MCF 10A (cell line): ENCODE results near the gene KIF21A. TPM values are rescaled to one million over a fixed set of nuclear protein-coding genes. Genes with fewer than 3 reads are reported as not detected.
A peak's percentile ranks its signal among the peaks of the same experiment; 100 is the strongest.

Experiments used
- BruUV-seq: library from RNA; stranded (reverse); fragments of 400-500 nt; replicated peaks from 2 replicates; lab custom pipeline; 2021; lab: Mats Ljungman, UMichigan
- CTCF ChIA-PET: fragments of 300-600 bp; sonication (Branson Sonifier 250); formaldehyde crosslinking; extraction: SDS; loops from one replicate; lab custom pipeline; 2021; ENCODE audit warnings: antibody characterized with exemption, inconsistent platforms; lab: Yijun Ruan, JAX
- POLR2A ChIA-PET: fragments of 300-600, 350-650 bp; sonication (Branson Sonifier 250); formaldehyde crosslinking; extraction: SDS; loops from one replicate; lab custom pipeline; 2020; ENCODE audit warnings: antibody characterized with exemption, inconsistent platforms; lab: Yijun Ruan, JAX
- DNase-seq: peaks from one replicate; pipeline ENCODE4 v3.0.0-alpha.2; 2018; ENCODE audit not compliant: unreplicated experiment
- H3K27ac Mint-ChIP-seq: one replicate; pipeline ENCODE4 v1.8.0; 2022; ENCODE audit warnings: mild to moderate bottlenecking, low read depth, mixed read lengths; ENCODE audit not compliant: unreplicated experiment
- H3K27me3 Mint-ChIP-seq: one replicate; pipeline ENCODE4 v1.8.0; 2022; ENCODE audit warnings: mixed read lengths; ENCODE audit not compliant: insufficient read depth, unreplicated experiment
- H3K36me3 Mint-ChIP-seq: one replicate; pipeline ENCODE4 v1.8.0; 2022; ENCODE audit warnings: mild to moderate bottlenecking, moderate library complexity, mixed read lengths; ENCODE audit not compliant: insufficient read depth, unreplicated experiment
- H3K4me1 Mint-ChIP-seq: one replicate; pipeline ENCODE4 v1.8.0; 2022; ENCODE audit warnings: mixed read lengths; ENCODE audit not compliant: insufficient read depth, unreplicated experiment
- H3K4me3 Mint-ChIP-seq: one replicate; pipeline ENCODE4 v1.8.0; 2022; ENCODE audit warnings: mild to moderate bottlenecking, moderate library complexity, mixed read lengths; ENCODE audit not compliant: unreplicated experiment
- H3K9me3 Mint-ChIP-seq: one replicate; pipeline ENCODE4 v1.8.0; 2022; ENCODE audit warnings: mixed read lengths; ENCODE audit not compliant: unreplicated experiment
- intact Hi-C: fragments of 100-400 bp; cut with micrococcal nuclease; formaldehyde crosslinking; loops from 2 replicates; pipeline ENCODE4 v1.14.1; 2022
- total RNA-seq: library from RNA; stranded (reverse); gene quantifications from 2 replicates; pipeline ENCODE4 v1.2.3, GENCODE V29; 2022
- TF ChIP-seq, protein P1 (sequence below): fragments of 200-600 bp; IDR thresholded peaks from one replicate; pipeline ENCODE4 v1.8.0; 2022; ENCODE audit warnings: antibody characterized with exemption, mild to moderate bottlenecking; ENCODE audit not compliant: unreplicated experiment

The KIF21A gene
- total RNA-seq, 1 experiment from 2014 or later = 53.8 TPM

DNA sequence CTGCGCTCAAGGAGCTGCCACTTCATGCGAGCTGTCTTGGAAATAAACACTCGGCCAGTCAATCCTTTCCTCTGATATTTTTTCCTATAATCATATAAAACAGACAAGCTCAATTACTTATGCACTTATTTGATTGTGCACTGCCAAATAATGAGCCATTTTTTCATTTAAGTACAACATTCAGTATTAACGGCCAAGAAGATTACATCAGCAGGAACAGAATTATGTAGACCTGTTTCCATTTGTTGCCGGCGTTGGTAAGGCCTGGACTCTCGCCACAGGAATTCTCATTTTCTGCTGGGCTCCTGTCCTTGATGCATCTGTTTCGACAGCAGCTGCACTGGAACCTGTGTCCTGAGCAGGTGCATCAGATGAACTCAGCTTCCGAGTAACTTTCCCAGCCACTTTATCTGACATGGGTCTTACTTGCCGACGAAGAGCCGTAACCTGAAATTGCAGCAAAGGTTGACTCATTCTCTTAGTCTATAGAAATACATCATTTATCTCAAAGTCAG, 110.2 kb downstream of the KIF21A start:
- no TSS peak for BruUV-seq
- Mint-ChIP-seq H3K4me1 (peaks cover 10% of the 10 kb centered on the region), H3K27ac (no peak overlapping the region), H3K4me3 (no peak overlapping the region), H3K27me3 (no peaks in the 10 kb centered on the region), H3K9me3 (no peaks in the 10 kb centered on the region), H3K36me3 (peaks cover 37% of the 10 kb centered on the region)
- intact Hi-C loops = no loop called here
- ChIA-PET CTCF (no interaction called here), POLR2A (interaction anchor here (0.6 kb wide), 2 partner anchors 15 to 746 kb away, joined by 3 to 4 read pairs; no protein-coding TSS in a partner anchor)
- DNase-seq = no peak
- TF ChIP-seq, protein P1, sequence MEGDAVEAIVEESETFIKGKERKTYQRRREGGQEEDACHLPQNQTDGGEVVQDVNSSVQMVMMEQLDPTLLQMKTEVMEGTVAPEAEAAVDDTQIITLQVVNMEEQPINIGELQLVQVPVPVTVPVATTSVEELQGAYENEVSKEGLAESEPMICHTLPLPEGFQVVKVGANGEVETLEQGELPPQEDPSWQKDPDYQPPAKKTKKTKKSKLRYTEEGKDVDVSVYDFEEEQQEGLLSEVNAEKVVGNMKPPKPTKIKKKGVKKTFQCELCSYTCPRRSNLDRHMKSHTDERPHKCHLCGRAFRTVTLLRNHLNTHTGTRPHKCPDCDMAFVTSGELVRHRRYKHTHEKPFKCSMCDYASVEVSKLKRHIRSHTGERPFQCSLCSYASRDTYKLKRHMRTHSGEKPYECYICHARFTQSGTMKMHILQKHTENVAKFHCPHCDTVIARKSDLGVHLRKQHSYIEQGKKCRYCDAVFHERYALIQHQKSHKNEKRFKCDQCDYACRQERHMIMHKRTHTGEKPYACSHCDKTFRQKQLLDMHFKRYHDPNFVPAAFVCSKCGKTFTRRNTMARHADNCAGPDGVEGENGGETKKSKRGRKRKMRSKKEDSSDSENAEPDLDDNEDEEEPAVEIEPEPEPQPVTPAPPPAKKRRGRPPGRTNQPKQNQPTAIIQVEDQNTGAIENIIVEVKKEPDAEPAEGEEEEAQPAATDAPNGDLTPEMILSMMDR = no peak

DNA sequence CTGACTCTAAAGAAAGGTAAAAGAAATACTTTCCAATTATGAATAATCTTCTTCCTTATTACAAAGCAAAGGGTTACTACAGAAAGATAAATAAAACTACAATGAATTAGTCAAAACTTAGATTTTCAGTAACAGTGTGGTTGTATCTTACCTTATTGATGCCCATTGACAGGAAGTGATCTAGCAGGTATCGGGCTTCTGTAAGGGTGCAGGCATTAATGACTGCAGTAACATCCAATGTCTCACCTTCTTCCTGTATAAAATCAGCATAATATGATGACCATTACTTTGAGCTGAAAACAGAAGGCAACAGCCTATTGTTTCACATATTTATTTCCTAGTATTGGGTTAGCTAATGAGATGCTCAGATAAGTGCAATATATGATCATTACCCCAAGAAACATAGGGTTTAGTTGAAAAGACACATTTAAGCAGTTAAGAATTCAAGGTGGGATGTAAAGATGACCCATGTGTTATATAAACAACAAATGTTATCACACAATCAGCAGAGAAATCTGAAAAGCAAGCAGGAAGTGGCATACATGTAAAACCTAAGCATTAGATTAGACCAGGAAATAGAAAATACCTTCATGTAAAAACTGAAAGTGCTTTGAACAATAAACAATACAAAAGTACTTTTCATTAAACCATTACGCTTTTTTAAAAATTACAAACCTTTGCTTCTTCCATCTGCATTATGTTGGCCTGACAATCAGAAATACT, 111.2 kb downstream of the KIF21A start:
- H3K27ac Mint-ChIP-seq = no peak overlapping the region
- peaks cover 42% of the 10 kb centered on the region for H3K36me3 Mint-ChIP-seq
- TF ChIP-seq, protein P1 = no peak
- H3K4me3 Mint-ChIP-seq = no peak overlapping the region
- intact Hi-C loops = no loop called here
- peaks cover 10% of the 10 kb centered on the region for H3K4me1 Mint-ChIP-seq
- BruUV-seq = no TSS peak
- H3K9me3 Mint-ChIP-seq = no peaks in the 10 kb centered on the region
- ChIA-PET POLR2A (no interaction called here), CTCF (interaction anchor here (0.8 kb wide), 1 partner anchor 34 kb away, joined by 4 read pairs; no protein-coding TSS in a partner anchor)
- H3K27me3 Mint-ChIP-seq = no peaks in the 10 kb centered on the region
- no peak for DNase-seq

DNA sequence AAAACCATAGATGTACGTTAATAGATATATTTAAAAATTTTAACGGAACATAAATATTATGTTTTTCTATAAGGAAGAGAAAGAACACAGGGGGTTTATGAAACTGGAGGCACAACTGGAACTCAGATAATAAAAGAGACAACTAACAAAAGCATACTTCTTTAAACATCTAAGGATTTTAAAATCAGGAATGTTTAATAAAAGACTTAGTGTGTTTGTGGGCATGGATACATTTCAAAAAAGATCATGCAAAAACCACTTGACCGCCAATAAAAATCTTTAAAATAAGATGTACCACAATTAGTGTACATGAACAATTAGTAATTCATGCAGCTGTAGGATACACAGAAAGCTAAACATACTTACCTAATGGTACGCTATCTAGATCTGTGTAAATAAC, 113.0 kb downstream of the KIF21A start:
- peaks cover 49% of the 10 kb centered on the region for H3K36me3 Mint-ChIP-seq
- no peak overlapping the region for H3K27ac Mint-ChIP-seq
- peaks cover 10% of the 10 kb centered on the region for H3K4me1 Mint-ChIP-seq
- no TSS peak for BruUV-seq
- intact Hi-C loops = no loop called here
- POLR2A ChIA-PET = no interaction called here
- H3K4me3 Mint-ChIP-seq = no peak overlapping the region
- H3K27me3 Mint-ChIP-seq = no peaks in the 10 kb centered on the region
- TF ChIP-seq, protein P1 = no peak
- no peaks in the 10 kb centered on the region for H3K9me3 Mint-ChIP-seq
- DNase-seq = no peak
- CTCF ChIA-PET = no interaction called here

DNA sequence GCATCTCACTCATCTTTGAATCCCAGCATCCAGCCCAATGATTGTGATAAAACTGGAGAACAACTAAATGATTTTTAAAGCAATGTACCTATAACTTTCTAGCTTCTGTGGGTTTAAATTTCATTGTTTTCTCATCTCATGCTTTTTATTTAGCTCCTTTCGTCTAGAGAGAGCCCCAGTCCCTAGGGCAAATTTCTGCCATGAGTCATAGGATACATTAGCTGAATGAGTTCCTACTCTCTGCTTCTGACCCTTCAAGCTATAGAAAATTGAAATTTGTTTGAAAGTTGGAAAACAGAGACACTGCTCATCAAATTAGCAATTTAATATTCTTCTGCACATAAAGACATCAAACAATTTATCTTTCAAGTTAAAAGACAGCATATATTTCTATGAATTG, 113.9 kb downstream of the KIF21A start:
- POLR2A ChIA-PET = no interaction called here
- peaks cover 10% of the 10 kb centered on the region for H3K4me1 Mint-ChIP-seq
- H3K4me3 Mint-ChIP-seq = no peak overlapping the region
- BruUV-seq = no TSS peak
- H3K27me3 Mint-ChIP-seq = no peaks in the 10 kb centered on the region
- H3K36me3 Mint-ChIP-seq = peaks cover 46% of the 10 kb centered on the region
- peak overlapping the region; percentile 29 for H3K27ac Mint-ChIP-seq
- H3K9me3 Mint-ChIP-seq = no peaks in the 10 kb centered on the region
- CTCF ChIA-PET = interaction anchor here (0.7 to 1.3 kb wide), 4 partner anchors 11 to 682 kb away, joined by 3 to 7 read pairs (median 3); no protein-coding TSS in a partner anchor
- peak; percentile 32 for DNase-seq
- intact Hi-C loops = no loop called here
- TF ChIP-seq, protein P1 = no peak
